ENCODE results near the gene CNOT4. TPM values are rescaled to one million over a fixed set of nuclear protein-coding genes. Genes with fewer than 3 reads are reported as not detected.
"Not testable (repeated sequence)": the region's sequence is repeated elsewhere in the genome, so short reads cannot be mapped to it uniquely, and the experiment has no call there.

The CNOT4 gene
- total and polyA plus RNA-seq, 2 experiments from 2014 or later, result 6.7 to 18.2 TPM

- Histone ChIP-seq H2AFZ (no peak overlapping the region), H3K9me2 (ENCODE audit: insufficient read depth) (no peaks in the 10 kb centered on the region), H3K4me1 (ENCODE audit: insufficient read depth) (no peaks in the 10 kb centered on the region), H3K9ac (no peak overlapping the region), H3K9me3 (ENCODE audit: low read depth) (no peaks in the 10 kb centered on the region), H3K79me2 (ENCODE audit: insufficient read depth) (peaks cover 98% of the 10 kb centered on the region), H3K27ac (no peak overlapping the region), H3K36me3 (ENCODE audit: low read depth) (no peaks in the 10 kb centered on the region), H3K27me3 (replicated peaks; ENCODE audit: insufficient read depth) (no peaks in the 10 kb centered on the region), H4K20me1 (ENCODE audit: insufficient read depth) (peaks cover 10% of the 10 kb centered on the region; the same call in 1 of the 2 replicates), H3F3A (ENCODE audit: insufficient read depth) (no peaks in the 10 kb centered on the region), H3K4me3 (no peak overlapping the region), H3K4me2 (ENCODE audit: unreplicated experiment) (no peak overlapping the region)
- 82 to 84% methylated on average over 3 of the region's 3 CpGs for WGBS, 2 experiments (ENCODE audit: low coverage in 1 of 2, low lambda C conversion rate in 2 of 2, missing lambda C conversion rate in 2 of 2)
- no peak for TF ChIP-seq EZH2phosphoT487 (IDR thresholded peaks at IDR 0.05; ENCODE audit: insufficient read depth, low read depth)
- TF ChIP-seq EZH2 (IDR thresholded peaks at IDR 0.05; ENCODE audit: insufficient read depth, poor library complexity, severe bottlenecking), result no peak
- DNase-seq, result no peak
- in situ Hi-C loops (cut with MboI), result no loop called here
These were observed 55.8 kb downstream of the CNOT4 start for GRCh38 chr7:135454060-135454459.

- Histone ChIP-seq H3K79me2 (ENCODE audit: insufficient read depth) (peaks cover 95% of the 10 kb centered on the region), H3K27me3 (replicated peaks; ENCODE audit: insufficient read depth) (no peaks in the 10 kb centered on the region), H3K9me3 (ENCODE audit: low read depth) (no peaks in the 10 kb centered on the region), H3K4me3 (no peak overlapping the region), H3K4me2 (ENCODE audit: unreplicated experiment) (no peak overlapping the region), H3F3A (ENCODE audit: insufficient read depth) (no peaks in the 10 kb centered on the region), H2AFZ (no peak overlapping the region), H3K9ac (no peak overlapping the region), H3K27ac (no peak overlapping the region), H4K20me1 (ENCODE audit: insufficient read depth) (peaks cover 4% of the 10 kb centered on the region; the same call in 1 of the 2 replicates), H3K36me3 (ENCODE audit: low read depth) (no peaks in the 10 kb centered on the region), H3K9me2 (ENCODE audit: insufficient read depth) (no peaks in the 10 kb centered on the region), H3K4me1 (ENCODE audit: insufficient read depth) (no peaks in the 10 kb centered on the region)
- in situ Hi-C loops (cut with MboI), result no loop called here
- no peak for TF ChIP-seq EZH2 (IDR thresholded peaks at IDR 0.05; ENCODE audit: insufficient read depth, poor library complexity, severe bottlenecking)
- no peak for DNase-seq
These were observed 60.5 kb downstream of the CNOT4 start for GRCh38 chr7:135449436-135449835.

- Histone ChIP-seq H3K9ac (no peak overlapping the region), H2AFZ (no peak overlapping the region), H3K27me3 (replicated peaks; ENCODE audit: insufficient read depth) (no peaks in the 10 kb centered on the region), H3K36me3 (ENCODE audit: low read depth) (no peaks in the 10 kb centered on the region), H3K9me3 (ENCODE audit: low read depth) (no peaks in the 10 kb centered on the region), H3K9me2 (ENCODE audit: insufficient read depth) (no peaks in the 10 kb centered on the region), H3K4me2 (ENCODE audit: unreplicated experiment) (no peak overlapping the region), H3K4me1 (ENCODE audit: insufficient read depth) (no peaks in the 10 kb centered on the region), H3K4me3 (no peak overlapping the region), H3F3A (ENCODE audit: insufficient read depth) (no peaks in the 10 kb centered on the region), H3K79me2 (ENCODE audit: insufficient read depth) (peaks cover 94% of the 10 kb centered on the region), H4K20me1 (ENCODE audit: insufficient read depth) (peaks cover 4% of the 10 kb centered on the region; the same call in 1 of the 2 replicates), H3K27ac (no peak overlapping the region)
- no peak for DNase-seq
- WGBS, 2 experiments (ENCODE audit: low coverage in 1 of 2, low lambda C conversion rate in 2 of 2, missing lambda C conversion rate in 2 of 2), result 37 to 58% methylated on average over 1 of the region's 1 CpG
- in situ Hi-C loops (cut with MboI), result no loop called here
- TF ChIP-seq EZH2phosphoT487 (IDR thresholded peaks at IDR 0.05; ENCODE audit: insufficient read depth, low read depth), result no peak
- TF ChIP-seq EZH2 (IDR thresholded peaks at IDR 0.05; ENCODE audit: insufficient read depth, poor library complexity, severe bottlenecking), result no peak
These were observed 61.1 kb downstream of the CNOT4 start for GRCh38 chr7:135448753-135449152.

GRCh38 chr7:135447748-135448147 lies 62.2 kb downstream of the CNOT4 start:
- no peaks in the 10 kb centered on the region for H3K4me1 ChIP-seq (ENCODE audit: insufficient read depth)

GRCh38 chr7:135445690-135446089 lies 64.2 kb downstream of the CNOT4 start:
- no peak overlapping the region for H3K9ac ChIP-seq
- no peak overlapping the region for H3K4me2 ChIP-seq (ENCODE audit: unreplicated experiment)
- no peaks in the 10 kb centered on the region for H3K27me3 ChIP-seq (replicated peaks; ENCODE audit: insufficient read depth)
- no peak overlapping the region for H3K27ac ChIP-seq
- H3K36me3 ChIP-seq (ENCODE audit: low read depth), result no peaks in the 10 kb centered on the region
- H3K4me3 ChIP-seq, result no peak overlapping the region
- peaks cover 4% of the 10 kb centered on the region; the same call in 1 of the 2 replicates for H3K4me1 ChIP-seq (ENCODE audit: insufficient read depth)
- H2AFZ ChIP-seq, result no peak overlapping the region
- no peaks in the 10 kb centered on the region for H3F3A ChIP-seq (ENCODE audit: insufficient read depth)
- peaks cover 8% of the 10 kb centered on the region; the same call in 1 of the 2 replicates for H4K20me1 ChIP-seq (ENCODE audit: insufficient read depth)
- DNase-seq, result no peak
- H3K9me3 ChIP-seq (ENCODE audit: low read depth), result no peaks in the 10 kb centered on the region
- in situ Hi-C loops (cut with MboI), result no loop called here
- H3K79me2 ChIP-seq (ENCODE audit: insufficient read depth), result peaks cover 95% of the 10 kb centered on the region
- no peaks in the 10 kb centered on the region for H3K9me2 ChIP-seq (ENCODE audit: insufficient read depth)
- TF ChIP-seq EZH2phosphoT487 (IDR thresholded peaks at IDR 0.05; ENCODE audit: insufficient read depth, low read depth) (no peak), EZH2 (IDR thresholded peaks at IDR 0.05; ENCODE audit: insufficient read depth, poor library complexity, severe bottlenecking) (no peak)

More at GRCh38 chr7:135447748-135448147, 62.2 kb downstream of the CNOT4 start:
- no peak for DNase-seq
- in situ Hi-C loops (cut with MboI), result no loop called here
- H3K4me2 ChIP-seq (ENCODE audit: unreplicated experiment), result no peak overlapping the region
- no peaks in the 10 kb centered on the region for H3K9me3 ChIP-seq (ENCODE audit: low read depth)
- H4K20me1 ChIP-seq (ENCODE audit: insufficient read depth), result peaks cover 4% of the 10 kb centered on the region; the same call in 1 of the 2 replicates
- H3K27me3 ChIP-seq (replicated peaks; ENCODE audit: insufficient read depth), result no peaks in the 10 kb centered on the region
- no peak overlapping the region for H3K4me3 ChIP-seq
- peaks cover 95% of the 10 kb centered on the region for H3K79me2 ChIP-seq (ENCODE audit: insufficient read depth)
- no peak overlapping the region for H3K9ac ChIP-seq
- H3K36me3 ChIP-seq (ENCODE audit: low read depth), result no peaks in the 10 kb centered on the region
- H3K9me2 ChIP-seq (ENCODE audit: insufficient read depth), result no peaks in the 10 kb centered on the region
- no peak overlapping the region for H2AFZ ChIP-seq
- TF ChIP-seq EZH2 (IDR thresholded peaks at IDR 0.05; ENCODE audit: insufficient read depth, poor library complexity, severe bottlenecking) (no peak), EZH2phosphoT487 (IDR thresholded peaks at IDR 0.05; ENCODE audit: insufficient read depth, low read depth) (no peak)
- no peaks in the 10 kb centered on the region for H3F3A ChIP-seq (ENCODE audit: insufficient read depth)
- no peak overlapping the region for H3K27ac ChIP-seq
- WGBS, 2 experiments (ENCODE audit: low coverage in 1 of 2, low lambda C conversion rate in 2 of 2, missing lambda C conversion rate in 2 of 2), result 58 to 74% methylated on average over 3 of the region's 3 CpGs

GRCh38 chr7:135445266-135445665 lies 64.6 kb downstream of the CNOT4 start:
- H3K9ac ChIP-seq; H3K27me3 ChIP-seq (replicated peaks; ENCODE audit: insufficient read depth); H3K9me3 ChIP-seq (ENCODE audit: low read depth); H2AFZ ChIP-seq; H3F3A ChIP-seq (ENCODE audit: insufficient read depth); H3K27ac ChIP-seq; H3K4me2 ChIP-seq (ENCODE audit: unreplicated experiment); DNase-seq; in situ Hi-C loops (cut with MboI); H3K4me1 ChIP-seq (ENCODE audit: insufficient read depth); H3K9me2 ChIP-seq (ENCODE audit: insufficient read depth); H3K36me3 ChIP-seq (ENCODE audit: low read depth); H3K4me3 ChIP-seq: not testable (repeated sequence)
- Histone ChIP-seq H3K79me2 (ENCODE audit: insufficient read depth) (peaks cover 95% of the 10 kb centered on the region), H4K20me1 (ENCODE audit: insufficient read depth) (peaks cover 11% of the 10 kb centered on the region; the same call in 1 of the 2 replicates)
- 94 to 98% methylated on average over 2 of the region's 2 CpGs for WGBS, 2 experiments (ENCODE audit: low coverage in 1 of 2, low lambda C conversion rate in 2 of 2, missing lambda C conversion rate in 2 of 2)
